Measurements from ENCODE around the gene DNAH6.

DNAH6 gene

GRCh38 chr2:84482603-84483002, 33.7 kb upstream of the DNAH6 start:
- TF ChIP-seq ZNF565 (CRISPR knock-in tag; conservative IDR thresholded peaks at IDR 0.05; ENCODE audit: low read depth) (no peak), CSDC2 (CRISPR knock-in tag; IDR thresholded peaks at IDR 0.05) (no peak), ZNF70 (CRISPR knock-in tag; IDR thresholded peaks at IDR 0.05) (no peak)
- ATAC-seq = peak; percentile 20; the same call in 1 of the 3 replicates

GRCh38 chr2:84483320-84483719, 33.0 kb upstream of the DNAH6 start:
- TF ChIP-seq CREB5 (CRISPR knock-in tag; IDR thresholded peaks at IDR 0.05; ENCODE audit: low read depth) (no peak), TCF4 (CRISPR knock-in tag; IDR thresholded peaks at IDR 0.05; ENCODE audit: borderline replicate concordance) (no peak), ZFP3 (CRISPR knock-in tag; IDR thresholded peaks at IDR 0.05) (no peak), ISL1 (CRISPR knock-in tag; IDR thresholded peaks at IDR 0.05) (no peak), GLIS3 (CRISPR knock-in tag; IDR thresholded peaks at IDR 0.05) (no peak), ZNF70 (CRISPR knock-in tag; IDR thresholded peaks at IDR 0.05) (no peak), ZNF565 (CRISPR knock-in tag; conservative IDR thresholded peaks at IDR 0.05; ENCODE audit: low read depth) (no peak), BACH2 (CRISPR knock-in tag; IDR thresholded peaks at IDR 0.05; ENCODE audit: borderline replicate concordance) (no peak)
- TF ChIP-seq, protein P1, sequence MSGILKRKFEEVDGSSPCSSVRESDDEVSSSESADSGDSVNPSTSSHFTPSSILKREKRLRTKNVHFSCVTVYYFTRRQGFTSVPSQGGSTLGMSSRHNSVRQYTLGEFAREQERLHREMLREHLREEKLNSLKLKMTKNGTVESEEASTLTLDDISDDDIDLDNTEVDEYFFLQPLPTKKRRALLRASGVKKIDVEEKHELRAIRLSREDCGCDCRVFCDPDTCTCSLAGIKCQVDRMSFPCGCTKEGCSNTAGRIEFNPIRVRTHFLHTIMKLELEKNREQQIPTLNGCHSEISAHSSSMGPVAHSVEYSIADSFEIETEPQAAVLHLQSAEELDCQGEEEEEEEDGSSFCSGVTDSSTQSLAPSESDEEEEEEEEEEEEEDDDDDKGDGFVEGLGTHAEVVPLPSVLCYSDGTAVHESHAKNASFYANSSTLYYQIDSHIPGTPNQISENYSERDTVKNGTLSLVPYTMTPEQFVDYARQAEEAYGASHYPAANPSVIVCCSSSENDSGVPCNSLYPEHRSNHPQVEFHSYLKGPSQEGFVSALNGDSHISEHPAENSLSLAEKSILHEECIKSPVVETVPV (CRISPR knock-in tag; IDR thresholded peaks at IDR 0.05) = no peak
- TF ChIP-seq, protein P2, sequence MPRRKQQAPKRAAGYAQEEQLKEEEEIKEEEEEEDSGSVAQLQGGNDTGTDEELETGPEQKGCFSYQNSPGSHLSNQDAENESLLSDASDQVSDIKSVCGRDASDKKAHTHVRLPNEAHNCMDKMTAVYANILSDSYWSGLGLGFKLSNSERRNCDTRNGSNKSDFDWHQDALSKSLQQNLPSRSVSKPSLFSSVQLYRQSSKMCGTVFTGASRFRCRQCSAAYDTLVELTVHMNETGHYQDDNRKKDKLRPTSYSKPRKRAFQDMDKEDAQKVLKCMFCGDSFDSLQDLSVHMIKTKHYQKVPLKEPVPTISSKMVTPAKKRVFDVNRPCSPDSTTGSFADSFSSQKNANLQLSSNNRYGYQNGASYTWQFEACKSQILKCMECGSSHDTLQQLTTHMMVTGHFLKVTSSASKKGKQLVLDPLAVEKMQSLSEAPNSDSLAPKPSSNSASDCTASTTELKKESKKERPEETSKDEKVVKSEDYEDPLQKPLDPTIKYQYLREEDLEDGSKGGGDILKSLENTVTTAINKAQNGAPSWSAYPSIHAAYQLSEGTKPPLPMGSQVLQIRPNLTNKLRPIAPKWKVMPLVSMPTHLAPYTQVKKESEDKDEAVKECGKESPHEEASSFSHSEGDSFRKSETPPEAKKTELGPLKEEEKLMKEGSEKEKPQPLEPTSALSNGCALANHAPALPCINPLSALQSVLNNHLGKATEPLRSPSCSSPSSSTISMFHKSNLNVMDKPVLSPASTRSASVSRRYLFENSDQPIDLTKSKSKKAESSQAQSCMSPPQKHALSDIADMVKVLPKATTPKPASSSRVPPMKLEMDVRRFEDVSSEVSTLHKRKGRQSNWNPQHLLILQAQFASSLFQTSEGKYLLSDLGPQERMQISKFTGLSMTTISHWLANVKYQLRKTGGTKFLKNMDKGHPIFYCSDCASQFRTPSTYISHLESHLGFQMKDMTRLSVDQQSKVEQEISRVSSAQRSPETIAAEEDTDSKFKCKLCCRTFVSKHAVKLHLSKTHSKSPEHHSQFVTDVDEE (CRISPR knock-in tag; IDR thresholded peaks at IDR 0.05) = no peak

DNA sequence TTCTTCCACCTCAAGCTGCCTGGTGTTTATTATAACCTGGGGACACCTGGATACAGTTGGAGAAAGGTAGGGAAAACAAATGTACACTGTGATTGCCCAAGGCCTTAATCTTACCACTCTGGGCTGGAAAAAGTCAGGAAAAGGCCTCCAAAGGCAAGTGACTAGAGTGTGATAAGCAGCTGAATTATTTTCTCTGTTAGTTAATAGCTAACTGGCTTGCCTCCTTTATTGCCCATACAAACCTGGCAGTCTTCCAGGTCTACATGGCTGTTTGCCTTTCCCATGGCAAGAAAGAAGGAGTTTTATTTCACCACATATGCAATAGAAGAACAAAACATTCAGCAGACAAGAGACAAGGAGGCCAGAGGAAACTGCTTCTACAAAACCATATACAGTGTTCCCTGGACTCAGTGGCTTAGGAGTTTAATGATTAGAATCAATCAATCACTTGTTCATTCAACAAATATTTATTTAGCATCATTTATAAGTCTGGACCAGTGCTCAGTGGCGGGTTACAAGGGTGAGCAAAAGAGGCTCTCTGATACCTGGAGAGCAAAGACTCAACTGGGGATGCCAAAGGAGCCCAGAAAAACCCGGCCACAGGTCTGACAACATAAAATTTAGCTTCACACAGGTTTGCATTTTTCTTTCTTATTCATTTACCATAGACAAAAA, 29.7 kb upstream of the DNAH6 start:
- TF ChIP-seq SNAI2 (CRISPR knock-in tag; IDR thresholded peaks at IDR 0.05) = no peak
- TF ChIP-seq BACH2 (CRISPR knock-in tag; IDR thresholded peaks at IDR 0.05; ENCODE audit: borderline replicate concordance) = no peak
- ATAC-seq = no peak

More at GRCh38 chr2:84483320-84483719, 33.0 kb upstream of the DNAH6 start:
- no peak for ATAC-seq

DNA sequence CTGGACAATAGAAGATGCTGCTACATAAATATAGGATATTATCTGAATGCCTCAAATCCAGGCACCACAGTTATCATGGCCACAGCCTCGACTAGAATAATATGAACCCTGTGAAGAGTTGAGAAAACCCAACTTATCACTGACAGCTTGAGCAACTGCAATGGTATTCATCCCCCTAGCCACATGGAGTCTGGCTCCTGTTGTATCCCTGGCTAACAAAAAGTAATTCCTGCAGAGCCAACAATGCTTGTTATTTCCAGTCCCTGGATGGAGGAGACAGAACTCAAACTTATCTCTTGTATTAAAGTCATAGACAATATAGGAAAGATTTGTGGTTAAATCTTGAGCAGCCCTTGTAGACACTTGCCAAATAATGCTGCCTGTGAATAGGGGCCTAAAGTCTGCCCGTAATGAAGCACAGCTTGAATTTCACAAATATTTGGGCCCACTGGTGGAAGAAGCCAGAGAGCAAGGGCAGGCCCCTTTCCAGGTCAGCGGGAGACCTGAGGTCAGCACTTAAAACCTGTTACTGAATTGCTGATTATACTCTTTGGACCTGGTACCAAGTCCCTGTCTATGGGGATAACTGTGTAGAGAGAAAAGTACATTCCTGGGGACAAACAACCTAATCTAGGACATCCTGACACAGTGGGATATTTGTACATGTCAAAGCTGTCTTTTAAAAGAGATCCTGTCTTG, 28.9 kb upstream of the DNAH6 start:
- no peak for ATAC-seq
- TF ChIP-seq, protein P2 (CRISPR knock-in tag; IDR thresholded peaks at IDR 0.05) = no peak
- no peak for TF ChIP-seq ESRRG (CRISPR knock-in tag; IDR thresholded peaks at IDR 0.05)
- TF ChIP-seq BACH2 (CRISPR knock-in tag; IDR thresholded peaks at IDR 0.05; ENCODE audit: borderline replicate concordance) = no peak
- no peak for TF ChIP-seq RARB (CRISPR knock-in tag; IDR thresholded peaks at IDR 0.05)
- TF ChIP-seq TCF4 (CRISPR knock-in tag; IDR thresholded peaks at IDR 0.05; ENCODE audit: borderline replicate concordance) = no peak
- TF ChIP-seq ARNTL (CRISPR knock-in tag; IDR thresholded peaks at IDR 0.05; ENCODE audit: borderline replicate concordance, low read depth) = no peak
- no peak for TF ChIP-seq ZNF565 (CRISPR knock-in tag; conservative IDR thresholded peaks at IDR 0.05; ENCODE audit: low read depth)
- TF ChIP-seq CREB5 (CRISPR knock-in tag; IDR thresholded peaks at IDR 0.05; ENCODE audit: low read depth) = no peak
- TF ChIP-seq, protein P3, sequence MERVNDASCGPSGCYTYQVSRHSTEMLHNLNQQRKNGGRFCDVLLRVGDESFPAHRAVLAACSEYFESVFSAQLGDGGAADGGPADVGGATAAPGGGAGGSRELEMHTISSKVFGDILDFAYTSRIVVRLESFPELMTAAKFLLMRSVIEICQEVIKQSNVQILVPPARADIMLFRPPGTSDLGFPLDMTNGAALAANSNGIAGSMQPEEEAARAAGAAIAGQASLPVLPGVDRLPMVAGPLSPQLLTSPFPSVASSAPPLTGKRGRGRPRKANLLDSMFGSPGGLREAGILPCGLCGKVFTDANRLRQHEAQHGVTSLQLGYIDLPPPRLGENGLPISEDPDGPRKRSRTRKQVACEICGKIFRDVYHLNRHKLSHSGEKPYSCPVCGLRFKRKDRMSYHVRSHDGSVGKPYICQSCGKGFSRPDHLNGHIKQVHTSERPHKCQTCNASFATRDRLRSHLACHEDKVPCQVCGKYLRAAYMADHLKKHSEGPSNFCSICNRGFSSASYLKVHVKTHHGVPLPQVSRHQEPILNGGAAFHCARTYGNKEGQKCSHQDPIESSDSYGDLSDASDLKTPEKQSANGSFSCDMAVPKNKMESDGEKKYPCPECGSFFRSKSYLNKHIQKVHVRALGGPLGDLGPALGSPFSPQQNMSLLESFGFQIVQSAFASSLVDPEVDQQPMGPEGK (CRISPR knock-in tag; IDR thresholded peaks at IDR 0.05; ENCODE audit: borderline replicate concordance) = no peak
- TF ChIP-seq POU6F1 (CRISPR knock-in tag; IDR thresholded peaks at IDR 0.05; ENCODE audit: borderline replicate concordance, low read depth) = no peak
- no peak for TF ChIP-seq ZFP3 (CRISPR knock-in tag; IDR thresholded peaks at IDR 0.05)
- no peak for TF ChIP-seq ZNF70 (CRISPR knock-in tag; IDR thresholded peaks at IDR 0.05)
- no peak for TF ChIP-seq ISL1 (CRISPR knock-in tag; IDR thresholded peaks at IDR 0.05)

Measured in SK-N-SH treated with all-trans-retinoic acid at 6 μM for 48 hours (cell line).